Iris pigment epithelial cell (primary cell): ENCODE measurements around the gene FCHSD2.
"Not testable (repeated sequence)": the region's sequence is repeated elsewhere in the genome, so short reads cannot be mapped to it uniquely, and the experiment has no call there.

Source experiments
- DNase-seq: peaks from one replicate; pipeline ENCODE4 v3.0.0-alpha.2; 2011; ENCODE audit warnings: low read depth

Gene FCHSD2

DNA sequence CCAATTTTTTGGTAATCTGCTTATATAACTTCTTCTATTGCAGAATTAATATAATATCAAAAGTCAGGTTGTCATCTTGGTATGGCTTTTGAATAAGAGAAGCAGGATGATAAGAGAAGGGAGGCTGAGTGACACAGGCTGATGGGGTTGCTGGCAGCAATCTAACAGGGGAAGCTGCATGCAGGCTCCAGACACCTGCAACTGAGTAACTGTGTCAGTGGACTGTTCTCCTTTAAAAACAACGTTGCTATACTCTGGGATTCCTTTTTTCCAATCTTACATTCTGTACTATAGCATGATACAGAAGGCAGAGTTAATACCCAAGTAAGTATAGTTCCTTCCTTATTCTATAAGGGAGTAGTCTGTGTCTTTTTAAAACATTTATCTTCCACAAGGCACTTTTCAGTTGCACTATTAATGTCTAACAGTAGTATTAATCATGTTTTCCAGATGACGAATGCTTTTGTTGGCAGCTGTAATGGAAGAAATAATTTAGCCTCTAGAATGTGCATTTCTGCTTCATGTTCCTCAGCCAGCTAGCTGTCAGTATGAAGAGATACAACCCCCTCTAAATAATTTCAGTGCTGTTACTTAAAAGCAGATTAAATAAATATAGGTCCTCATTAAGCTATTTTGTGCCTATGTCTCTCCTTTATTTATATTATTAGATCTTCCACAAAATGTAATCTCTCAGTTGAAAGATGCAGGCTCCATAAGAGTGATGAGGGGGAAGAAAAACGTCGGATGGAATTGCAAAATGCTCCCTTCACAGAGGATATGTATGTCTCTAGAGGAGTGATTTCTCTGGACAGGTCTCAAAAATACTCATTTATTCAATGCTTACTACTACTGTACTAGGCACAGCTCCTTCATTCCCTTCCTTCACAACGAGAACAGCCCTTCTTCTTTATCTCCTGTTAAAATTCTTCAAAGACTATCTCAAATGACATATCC lies 277.1 kb downstream of the FCHSD2 start:
- peak; percentile 82 for DNase-seq

DNA sequence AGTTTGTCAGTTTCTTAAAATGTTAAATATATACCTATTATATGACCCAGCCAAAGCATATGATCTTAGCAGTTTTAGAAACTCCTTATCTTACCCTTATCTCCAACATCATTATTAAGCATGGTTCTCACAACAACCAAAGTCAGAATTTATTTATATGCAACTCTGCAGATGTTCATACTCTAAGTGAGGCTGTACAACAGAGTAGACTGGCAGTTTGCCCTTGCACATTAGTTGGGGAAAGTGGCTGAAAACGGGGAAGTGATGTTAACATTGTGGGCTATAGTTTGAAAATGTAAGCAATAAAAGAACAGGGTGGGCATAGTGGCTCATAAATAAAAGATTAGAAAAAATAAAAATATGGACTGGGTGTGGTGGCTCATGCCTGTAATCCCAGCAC lies 278.2 kb downstream of the FCHSD2 start:
- no peak for DNase-seq

GRCh38 chr11:72863091-72863490 lies 279.0 kb downstream of the FCHSD2 start:
- no peak for DNase-seq

DNA sequence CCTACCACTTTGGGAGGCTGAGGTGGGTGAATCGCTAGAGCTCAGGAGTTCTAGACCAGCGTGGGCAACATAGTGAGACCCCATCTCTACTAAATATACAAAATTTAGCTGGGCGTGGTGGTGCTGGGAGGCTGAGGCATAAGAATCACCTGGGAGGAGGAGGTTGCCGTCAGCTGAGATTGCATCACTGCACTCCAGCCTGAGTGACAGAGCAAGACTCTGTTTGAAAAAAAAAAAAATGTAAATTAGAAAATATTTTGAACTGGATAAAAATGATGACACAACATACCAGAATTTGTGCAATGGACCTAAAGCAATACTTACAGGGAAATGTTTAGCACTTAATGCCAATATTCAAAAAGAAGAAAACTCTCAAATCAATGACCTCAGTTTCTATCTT lies 281.5 kb downstream of the FCHSD2 start:
- DNase-seq: peak; percentile 41

- no peak for DNase-seq
These were observed 282.1 kb downstream of the FCHSD2 start for GRCh38 chr11:72860010-72860409.

GRCh38 chr11:72859126-72859525 lies 283.0 kb downstream of the FCHSD2 start:
- no peak for DNase-seq

GRCh38 chr11:72858267-72858666 lies 283.9 kb downstream of the FCHSD2 start:
- not testable (repeated sequence) for DNase-seq

- no peak for DNase-seq
These were observed 285.4 kb downstream of the FCHSD2 start for GRCh38 chr11:72856551-72857345.

GRCh38 chr11:72856065-72856464 lies 286.1 kb downstream of the FCHSD2 start:
- DNase-seq: no peak

DNA sequence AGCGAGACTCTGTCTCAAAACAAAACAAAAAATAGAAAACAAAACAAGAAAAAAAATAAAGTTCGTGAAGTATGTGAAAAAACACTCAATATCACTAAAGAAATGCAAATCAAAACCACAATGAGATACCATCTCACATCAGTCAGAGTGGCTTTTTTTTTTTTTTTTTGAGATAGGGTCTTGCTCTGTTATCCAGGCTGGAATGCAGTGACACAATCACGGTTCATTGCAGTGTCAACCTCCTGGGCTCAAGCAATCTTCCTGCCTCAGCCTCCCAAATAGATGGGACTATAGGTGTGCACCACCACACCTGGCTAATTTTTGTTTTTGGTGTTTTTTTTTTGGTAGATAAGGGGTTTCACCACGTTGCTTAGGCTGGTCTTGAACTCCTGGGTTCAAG lies 290.4 kb downstream of the FCHSD2 start:
- DNase-seq: peak; percentile 47

- DNase-seq: no peak
These were observed 291.3 kb downstream of the FCHSD2 start for GRCh38 chr11:72850832-72851231.

GRCh38 chr11:72848846-72849466 lies 293.2 kb downstream of the FCHSD2 start:
- peak; percentile 60 for DNase-seq

- peak; percentile 46 for DNase-seq
These were observed 297.8 kb downstream of the FCHSD2 start for GRCh38 chr11:72844356-72844755.

- DNase-seq: no peak
These were observed 299.3 kb downstream of the FCHSD2 start for GRCh38 chr11:72842653-72843330.

DNA sequence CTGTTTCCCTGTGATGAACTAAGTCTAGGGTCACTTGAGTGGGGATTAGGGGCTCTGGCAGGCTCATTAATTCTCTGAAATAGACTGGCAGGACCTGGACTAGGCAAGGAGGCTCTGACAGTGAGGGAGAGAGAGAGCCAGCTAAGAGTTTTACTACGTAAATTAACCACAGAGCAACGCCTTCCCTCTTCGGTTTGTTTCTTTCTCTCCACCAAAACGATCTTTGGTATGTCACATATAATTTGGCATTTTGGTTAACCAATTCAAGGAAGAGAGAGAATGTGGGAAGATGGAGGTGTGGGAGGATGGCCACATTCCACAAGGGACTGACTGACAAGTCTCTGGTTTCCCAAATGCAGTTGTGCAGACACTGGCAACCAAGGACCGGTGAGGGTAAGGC lies 300.0 kb downstream of the FCHSD2 start:
- DNase-seq: no peak

- DNase-seq: no peak
These were observed 300.7 kb downstream of the FCHSD2 start for GRCh38 chr11:72841397-72841796.

DNA sequence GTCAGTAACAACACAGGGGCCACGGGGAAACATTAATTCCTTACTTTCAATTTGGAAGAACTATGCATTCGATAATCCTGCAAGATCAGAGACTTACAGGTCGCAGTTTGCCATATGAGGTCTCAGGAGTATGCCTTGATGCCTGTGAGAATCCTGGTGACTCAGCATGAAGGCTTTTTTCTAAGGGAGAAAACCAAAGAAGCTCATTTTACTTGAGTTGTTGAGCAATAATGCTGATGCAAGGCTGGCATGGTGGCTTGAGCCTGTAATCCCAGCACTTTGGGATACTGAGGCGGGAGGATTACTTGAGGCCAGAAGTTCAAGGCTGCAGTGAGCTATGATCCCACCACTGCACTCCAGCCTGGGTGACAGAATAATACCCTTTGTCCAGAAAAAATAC lies 301.3 kb downstream of the FCHSD2 start:
- peak; percentile 96 for DNase-seq

DNA sequence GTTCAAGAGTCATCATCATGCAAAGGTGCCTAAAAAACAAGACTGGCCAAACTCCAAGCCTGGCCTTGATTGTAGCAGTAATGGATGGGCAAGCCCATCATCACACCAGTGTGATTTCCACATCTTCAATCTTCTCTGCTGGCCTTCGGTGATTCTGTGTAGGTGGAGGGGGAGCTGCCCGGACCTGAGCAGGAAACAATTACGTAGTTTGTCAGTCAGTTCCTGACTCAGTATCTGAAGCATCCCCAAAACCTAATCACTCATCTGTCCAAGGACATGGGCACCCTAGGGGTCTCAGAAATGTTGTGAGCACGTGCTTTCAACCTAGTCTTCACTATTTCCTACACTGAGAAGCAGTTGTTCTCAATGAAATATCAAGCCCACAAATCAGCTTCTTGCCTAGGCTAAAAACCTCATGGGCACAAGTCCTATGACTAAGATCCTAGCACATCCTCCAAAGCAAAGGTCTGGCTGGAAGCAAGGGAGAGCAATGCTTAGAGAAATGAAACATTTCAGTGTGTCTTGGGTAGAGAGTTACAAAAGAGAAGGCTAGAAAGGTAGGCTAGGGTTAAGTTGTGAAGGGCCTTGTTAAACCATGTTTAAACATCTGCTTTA lies 303.3 kb downstream of the FCHSD2 start:
- peak; percentile 78 for DNase-seq

DNA sequence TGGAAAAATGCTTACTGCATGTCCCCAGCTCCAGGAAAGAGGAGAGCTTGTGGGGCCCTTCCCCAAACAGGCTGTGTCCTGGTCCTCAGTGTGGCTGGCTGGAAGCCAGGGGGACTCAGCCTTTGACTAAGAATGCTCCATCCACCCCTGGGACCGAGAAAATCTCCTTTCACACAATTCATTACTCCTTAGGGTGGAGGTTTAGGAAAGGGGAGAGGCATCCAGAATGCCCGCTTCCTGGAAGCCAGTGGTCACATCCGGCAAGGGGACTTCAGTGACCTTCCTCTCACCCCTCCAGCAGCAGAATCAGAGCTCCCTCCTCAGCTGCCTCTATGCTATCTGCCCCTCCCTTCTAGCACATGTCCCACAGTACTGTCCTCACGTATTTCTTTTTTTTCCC lies 306.0 kb downstream of the FCHSD2 start:
- DNase-seq: peak; percentile 31

- no peak for DNase-seq
These were observed 307.2 kb downstream of the FCHSD2 start for GRCh38 chr11:72834905-72835304.

DNA sequence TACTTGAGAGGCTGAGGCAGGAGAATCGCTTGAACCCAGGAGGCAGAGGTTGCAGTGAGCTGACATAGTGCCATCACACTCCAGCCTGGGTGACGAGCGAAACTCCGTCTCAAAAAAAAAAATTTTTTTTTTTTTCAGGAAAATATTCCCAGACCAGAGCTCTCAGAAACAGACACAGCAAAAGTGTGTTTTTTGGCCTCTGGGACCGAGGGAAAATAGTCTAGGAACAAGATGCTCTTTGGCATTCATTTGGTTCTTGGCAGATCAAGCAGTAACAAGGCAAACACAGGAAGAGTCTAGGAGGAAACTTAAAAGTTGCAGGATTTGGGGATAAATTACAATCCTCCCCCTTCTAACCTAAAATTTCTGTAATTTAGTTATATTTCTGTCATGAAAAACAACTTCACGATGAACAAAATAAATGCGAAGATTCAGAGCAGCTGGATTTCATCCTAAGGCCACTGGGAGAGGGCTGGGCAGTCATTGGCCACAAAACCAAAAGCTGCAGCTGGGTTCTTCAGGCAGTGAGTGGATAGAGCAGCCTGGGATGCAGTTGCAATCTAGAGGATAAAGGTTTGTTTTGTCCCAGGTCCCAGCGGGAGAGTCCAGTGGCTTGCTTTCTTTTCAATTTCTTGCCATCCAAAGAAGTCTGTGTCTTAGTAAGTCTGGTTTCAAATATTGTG lies 308.2 kb downstream of the FCHSD2 start:
- DNase-seq: no peak
